NT2/D1 (cell line): Measurements from ENCODE around the gene SYT1.

ENCODE experiments used
- SUZ12 ChIP-seq: IDR thresholded peaks from 2 replicates; pipeline ENCODE4 v1.6.1; 2011; ENCODE audit not compliant: insufficient read length, insufficient read depth; ENCODE audit errors: extremely low read depth
- ZNF274 ChIP-seq: IDR thresholded peaks from 2 replicates; pipeline ENCODE4 v1.6.1; 2011; ENCODE audit warnings: mild to moderate bottlenecking, low read depth, low read length

DNA sequence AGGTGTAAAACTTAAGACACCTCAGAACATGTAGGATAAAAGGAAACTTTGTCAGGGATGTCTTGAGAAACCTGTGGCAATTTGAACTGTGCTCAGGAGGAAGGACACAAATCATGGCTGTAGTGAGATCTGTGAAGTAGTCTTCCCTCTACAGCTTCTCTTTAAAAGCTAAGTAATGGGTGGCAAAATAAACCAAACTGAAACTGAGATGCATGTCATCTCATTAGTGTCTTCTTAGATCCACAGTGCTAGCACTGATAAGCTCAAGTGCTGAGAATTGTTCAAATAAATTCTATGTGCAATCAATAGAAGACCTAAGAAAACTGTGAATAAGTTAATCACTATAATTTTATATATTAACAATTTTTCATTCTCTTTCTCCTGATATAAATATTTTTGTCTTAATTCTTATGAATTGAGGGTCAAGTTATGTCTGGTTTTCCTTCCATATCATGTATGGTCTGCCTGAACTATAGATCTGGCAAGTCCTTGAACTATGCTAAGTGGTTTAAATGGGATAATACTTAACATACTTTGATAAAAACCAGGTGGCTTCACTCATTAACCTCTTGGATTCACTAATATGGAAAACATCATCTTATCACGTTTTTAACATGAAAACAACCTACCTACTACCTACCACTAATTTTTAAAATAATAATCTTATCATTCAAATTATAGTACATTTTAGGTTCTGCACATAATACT is 27.2 kb downstream of the SYT1 start:
- TF ChIP-seq SUZ12 = no peak
- TF ChIP-seq ZNF274 = no peak
